HG03432 (cell line): ENCODE data around the gene USP34.
"Not testable (repeated sequence)": the region's sequence is repeated elsewhere in the genome, so short reads cannot be mapped to it uniquely, and the experiment has no call there.

Experiments
- ATAC-seq: cut with Tn5 transposase; IDR thresholded peaks from one replicate; pipeline ENCODE4 v1.9.1; 2021; ENCODE audit warnings: mild to moderate bottlenecking, moderate library complexity; ENCODE audit not compliant: unreplicated experiment

Gene USP34

DNA sequence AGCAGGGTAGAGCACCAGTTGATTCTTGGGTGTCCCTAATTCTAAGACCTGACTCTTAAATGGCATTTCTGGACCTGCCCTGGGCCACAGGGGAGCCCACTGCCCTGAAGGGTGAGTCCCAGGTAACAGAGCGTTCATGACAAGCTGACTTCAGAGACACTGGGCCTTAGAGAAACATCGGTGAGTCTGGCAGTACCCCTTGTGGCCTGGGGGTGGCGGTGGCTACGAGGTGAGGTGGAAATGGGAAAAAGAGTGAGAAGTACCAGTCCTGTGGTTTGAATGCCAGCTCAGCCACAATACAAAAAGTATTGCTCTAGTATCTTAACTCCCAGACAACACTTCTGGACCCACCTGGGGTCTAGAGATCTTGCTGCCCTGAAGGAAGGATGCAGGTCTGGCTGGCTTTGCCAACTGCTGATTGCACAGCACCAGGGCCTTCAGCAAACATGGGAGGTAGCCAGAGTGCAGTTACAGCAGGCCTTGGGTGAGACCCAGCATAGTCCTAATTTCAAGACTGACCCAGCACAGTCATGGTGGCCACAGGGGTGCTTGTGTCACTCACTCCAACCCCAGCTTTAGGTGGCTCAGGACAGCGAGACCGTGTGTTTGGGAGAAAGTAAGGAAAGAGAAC lies 44.5 kb downstream of the USP34 start:
- ATAC-seq, result peak; percentile 79

DNA sequence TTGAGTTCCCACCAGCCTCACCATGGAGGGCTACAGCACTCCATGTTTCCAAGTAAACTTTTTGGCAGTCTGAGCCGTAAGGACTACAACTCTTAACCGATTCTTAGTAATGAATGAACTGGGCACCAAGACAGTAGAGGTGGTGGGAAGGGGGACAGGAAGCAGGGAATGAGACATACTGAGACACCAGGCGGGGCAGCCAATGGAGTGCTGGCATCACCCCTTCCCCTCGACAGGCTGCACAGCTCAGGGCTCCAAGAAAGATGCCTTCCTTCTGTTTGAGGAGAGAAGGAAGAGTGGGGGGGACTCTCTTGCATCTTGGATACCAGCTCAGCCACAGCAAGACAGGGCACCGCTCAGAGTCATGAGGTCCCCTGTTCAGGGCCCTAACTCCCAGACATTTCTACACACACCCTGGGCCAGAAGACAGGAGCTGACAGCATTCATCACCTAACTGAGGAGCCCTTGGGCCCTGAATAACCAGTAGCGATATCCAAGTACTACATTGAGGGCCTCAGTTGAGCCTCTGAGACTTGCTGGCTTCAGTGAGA lies 45.2 kb downstream of the USP34 start:
- peak; percentile 14 for ATAC-seq

- ATAC-seq, result no peak
Measured at GRCh38 chr2:61423714-61424113, 47.2 kb downstream of the USP34 start.

DNA sequence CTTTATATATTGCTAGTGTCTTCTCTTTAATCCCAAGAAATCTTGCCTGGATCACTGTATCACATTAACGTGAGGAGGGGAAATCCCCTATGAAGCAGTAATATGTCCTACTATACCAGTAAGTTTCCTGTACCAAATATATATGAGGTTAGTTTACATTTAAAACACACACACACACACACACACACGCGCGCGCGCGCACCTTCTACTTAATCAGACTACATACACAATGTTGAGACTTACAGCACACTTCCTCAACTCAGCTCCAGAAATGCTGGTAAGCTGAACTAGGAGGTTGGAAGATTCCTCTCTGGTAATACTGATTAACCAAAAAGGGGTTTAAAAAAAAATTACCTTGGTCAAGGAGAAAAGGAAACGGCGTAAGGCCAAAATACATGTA lies 49.3 kb downstream of the USP34 start:
- ATAC-seq, result no peak

DNA sequence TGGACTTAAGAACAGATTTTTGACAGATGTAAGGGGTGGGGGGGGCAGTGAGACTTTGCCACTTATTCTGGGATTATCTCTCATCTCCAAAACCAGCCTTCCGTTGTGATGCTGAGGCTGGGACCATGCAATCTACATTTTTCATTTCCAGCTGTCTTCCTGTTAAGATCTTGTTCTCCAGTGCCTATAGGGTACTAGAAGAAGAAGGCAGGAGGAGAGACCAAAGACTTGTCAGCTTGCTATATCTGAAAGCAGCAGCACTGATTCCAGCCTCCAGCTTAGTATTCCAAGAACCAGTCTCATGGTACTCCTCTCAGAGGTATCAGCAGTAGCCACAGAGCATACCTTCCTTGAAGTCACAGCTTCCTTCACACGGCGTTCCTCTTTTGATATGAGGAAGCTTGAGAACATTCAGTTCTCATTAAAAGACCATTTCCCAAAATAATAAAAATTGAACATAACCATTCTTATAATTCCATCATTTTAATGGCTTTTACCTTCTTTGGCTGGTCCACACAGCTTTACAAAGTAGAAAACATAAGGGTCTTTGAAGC lies 49.8 kb downstream of the USP34 start:
- ATAC-seq, result no peak

DNA sequence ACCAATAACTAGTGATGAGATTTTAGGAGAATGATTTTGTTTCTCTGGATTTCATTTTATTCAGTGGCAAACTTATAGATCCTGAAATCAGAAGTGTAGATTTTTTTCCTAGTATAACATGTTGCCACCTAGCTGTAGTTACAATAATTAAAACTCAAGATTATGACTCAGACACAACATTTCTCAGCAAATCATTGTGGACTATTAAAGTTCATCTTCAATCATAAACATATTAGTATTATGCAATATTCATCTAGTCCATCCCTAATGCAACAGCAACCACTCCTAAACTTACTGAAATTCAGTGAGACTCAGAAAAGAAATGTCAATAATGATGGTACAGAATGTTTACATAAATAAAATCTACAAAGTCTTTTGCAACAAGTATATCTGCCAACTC lies 51.3 kb downstream of the USP34 start:
- no peak for ATAC-seq

- ATAC-seq, result no peak
Measured at GRCh38 chr2:61419129-61419528, 51.8 kb downstream of the USP34 start.

DNA sequence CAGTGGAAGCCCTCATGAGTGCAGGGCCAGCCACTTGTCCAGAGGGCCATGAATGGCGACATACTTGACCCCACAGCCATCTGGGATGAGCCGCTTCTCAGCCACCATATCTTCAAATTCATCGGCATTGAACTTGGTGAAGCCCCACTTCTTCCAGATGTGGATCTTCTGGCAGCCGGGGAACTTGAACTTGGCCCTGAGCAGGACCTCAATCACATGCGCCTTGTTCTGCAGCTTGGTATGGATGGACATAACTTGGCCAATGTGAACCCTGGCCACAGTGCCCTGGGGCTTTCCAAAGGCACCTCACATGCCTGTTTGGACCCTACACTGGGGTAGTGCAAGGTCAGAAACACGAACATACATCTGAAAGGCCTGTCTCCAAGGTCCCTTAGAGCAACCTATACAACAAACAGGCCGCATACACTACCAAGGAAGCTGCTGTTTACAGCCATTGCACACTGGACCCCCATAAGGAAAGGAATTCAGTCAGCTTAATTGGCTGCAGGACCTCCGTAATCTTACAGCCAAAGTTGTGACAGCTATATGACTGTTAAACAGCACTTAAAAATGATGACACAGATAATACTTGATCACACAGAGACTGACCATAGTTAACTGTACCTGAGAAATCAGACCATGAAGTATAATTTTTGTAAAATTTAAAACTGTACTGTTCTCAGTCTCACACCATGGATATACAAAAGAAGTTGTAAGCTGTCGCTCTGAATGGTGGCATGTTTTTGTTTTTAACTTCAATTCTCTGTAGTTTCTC lies 53.8 kb downstream of the USP34 start:
- no peak for ATAC-seq

- no peak for ATAC-seq
Measured at GRCh38 chr2:61415265-61415664, 55.6 kb downstream of the USP34 start.

- no peak for ATAC-seq
Measured at GRCh38 chr2:61414674-61415073, 56.2 kb downstream of the USP34 start.

GRCh38 chr2:61411109-61411508 lies 59.8 kb downstream of the USP34 start:
- no peak for ATAC-seq

DNA sequence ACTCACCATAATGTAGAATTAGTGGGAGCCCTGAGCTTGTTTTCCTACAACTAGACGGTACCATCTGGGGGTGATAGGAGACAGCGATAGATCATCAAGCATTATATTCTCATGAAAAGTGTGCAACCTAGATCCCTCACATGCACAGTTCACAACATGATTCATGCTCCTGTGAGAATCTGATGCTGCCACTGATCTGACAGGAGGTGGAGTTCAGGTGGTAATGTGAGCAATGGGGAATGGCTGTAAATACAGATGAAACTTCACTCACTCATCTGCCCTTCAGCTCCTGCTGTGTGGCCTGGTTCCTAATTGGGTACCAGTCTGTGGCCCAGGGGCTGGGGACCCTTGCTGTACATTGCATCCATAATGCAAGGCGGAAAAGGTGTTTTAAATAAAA lies 60.7 kb downstream of the USP34 start:
- no peak for ATAC-seq

GRCh38 chr2:61405813-61406212 lies 65.1 kb downstream of the USP34 start:
- ATAC-seq, result no peak

DNA sequence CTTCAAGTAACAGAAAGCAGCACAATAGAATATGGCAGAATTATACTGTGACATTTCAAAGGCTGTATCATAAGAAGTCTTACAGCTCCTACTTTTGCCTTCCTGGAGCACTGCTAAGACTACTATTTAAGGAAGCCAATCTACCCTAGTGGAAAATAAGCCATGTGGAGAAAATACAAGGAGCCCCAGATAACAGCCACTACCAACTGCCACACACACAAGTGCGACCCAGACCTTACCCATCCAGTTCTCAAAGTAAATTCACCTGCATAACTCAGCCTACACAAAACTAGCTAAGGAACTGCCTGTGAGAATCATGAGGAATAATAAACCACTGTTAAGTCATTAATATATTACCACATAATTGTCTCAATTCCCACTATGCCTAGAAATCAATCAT lies 66.4 kb downstream of the USP34 start:
- no peak for ATAC-seq

DNA sequence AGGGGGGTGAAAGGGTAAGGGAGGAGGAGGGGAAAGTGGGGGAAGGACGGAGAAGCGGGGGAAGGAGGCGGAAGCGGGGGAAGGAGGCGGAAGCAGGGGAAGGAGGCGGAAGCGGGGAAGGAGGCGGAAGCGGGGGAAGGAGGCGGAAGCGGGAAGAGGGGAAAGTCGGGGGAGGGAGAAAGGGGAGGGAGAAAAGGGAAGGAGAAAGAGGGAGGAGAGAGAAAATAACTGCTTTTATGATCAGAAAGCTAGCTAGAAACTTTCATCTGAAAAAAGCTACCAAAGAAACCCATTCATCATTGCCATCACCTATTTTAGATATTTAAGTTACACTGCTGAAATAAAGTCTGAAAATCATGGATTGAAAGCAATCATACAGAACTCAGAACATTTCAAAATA lies 72.5 kb downstream of the USP34 start:
- no peak for ATAC-seq

GRCh38 chr2:61396005-61396404 lies 74.9 kb downstream of the USP34 start:
- ATAC-seq, result no peak

DNA sequence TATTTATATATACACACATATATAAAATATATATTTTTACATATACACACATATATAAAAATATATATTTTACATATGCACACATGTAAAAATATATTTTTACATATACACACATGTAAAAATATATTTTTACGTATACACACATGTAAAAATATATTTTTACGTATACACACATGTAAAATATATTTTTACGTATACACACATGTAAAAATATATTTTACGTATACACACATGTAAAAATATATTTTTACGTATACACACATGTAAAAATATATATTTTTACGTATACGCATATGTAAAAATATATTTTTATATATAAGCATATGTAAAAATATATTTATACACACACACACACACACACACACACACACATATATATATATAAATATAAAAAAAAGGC lies 83.3 kb downstream of the USP34 start:
- ATAC-seq, result not testable (repeated sequence)

GRCh38 chr2:61380882-61381197 lies 90.0 kb downstream of the USP34 start:
- not testable (repeated sequence) for ATAC-seq

DNA sequence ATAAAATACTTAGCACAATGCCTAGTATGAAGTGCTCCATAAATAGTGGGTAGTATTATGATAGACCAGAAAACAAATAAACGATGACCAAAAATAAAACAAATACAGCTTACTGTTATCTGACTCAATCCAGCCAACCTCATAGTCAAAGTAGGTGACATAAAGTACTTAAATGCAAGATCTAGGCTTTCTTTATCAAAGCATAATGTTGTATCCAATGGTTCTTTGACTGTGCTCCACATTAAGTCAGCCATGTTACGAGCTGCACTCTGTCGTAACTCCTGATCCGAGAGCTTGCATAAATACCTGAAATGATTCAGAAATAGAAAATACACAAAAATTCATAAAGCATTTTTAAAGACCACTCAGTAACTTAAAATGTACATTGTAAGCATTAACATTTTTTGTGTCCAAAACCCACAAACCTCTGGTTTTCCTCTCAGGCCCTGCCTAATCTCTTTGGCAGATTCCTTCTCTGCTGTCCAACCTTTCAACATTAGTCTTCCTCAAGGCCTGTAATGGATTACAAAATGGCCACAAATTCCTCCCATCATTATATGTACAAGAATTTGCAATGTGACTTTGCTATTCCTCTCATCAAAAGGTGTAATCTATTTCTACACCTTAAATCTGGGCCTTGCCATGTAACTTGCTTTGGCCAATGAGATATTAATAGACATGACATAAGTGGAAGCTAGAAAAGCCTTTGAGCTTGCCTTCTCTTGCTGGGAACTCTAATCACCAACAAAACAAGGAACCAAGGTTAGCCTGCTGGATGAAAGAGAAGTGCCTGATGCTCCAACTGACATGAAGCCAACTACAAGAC lies 90.6 kb downstream of the USP34 start:
- no peak for ATAC-seq

DNA sequence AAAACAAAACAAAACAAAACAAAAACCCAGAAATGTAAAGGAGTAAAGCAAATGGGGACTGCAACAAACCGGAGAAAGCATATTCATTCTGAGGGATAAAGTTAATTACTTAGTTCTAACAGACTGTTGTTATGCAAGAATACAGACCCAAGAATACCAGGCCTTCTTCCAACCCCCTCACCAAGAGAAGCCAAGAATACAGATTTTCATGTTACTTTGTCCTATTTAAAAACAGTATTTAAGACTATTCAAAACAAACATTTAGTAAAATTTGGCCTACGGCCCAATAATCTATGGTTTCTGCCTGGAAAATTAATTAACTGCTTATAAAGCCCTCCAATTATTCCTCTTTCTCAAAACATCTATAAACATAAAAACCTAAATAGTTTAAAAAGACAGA lies 91.4 kb downstream of the USP34 start:
- ATAC-seq, result no peak

DNA sequence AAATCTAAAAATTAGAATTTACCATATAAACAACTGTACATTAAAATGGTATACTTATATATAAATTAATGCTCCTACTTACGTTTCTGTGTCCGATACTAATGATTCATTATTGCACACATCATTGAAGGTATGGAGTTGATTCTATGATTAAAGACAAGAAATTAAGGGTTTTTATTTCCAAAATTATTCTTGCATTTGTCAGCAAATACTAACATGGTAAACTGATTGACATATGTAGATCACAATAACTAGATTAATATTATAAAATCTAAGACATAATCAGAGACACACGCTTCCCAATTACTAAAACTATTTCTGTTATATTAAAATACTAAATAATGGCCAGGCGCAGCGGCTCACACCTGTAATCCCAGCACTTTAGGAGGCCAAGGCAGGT lies 92.6 kb downstream of the USP34 start:
- ATAC-seq, result no peak
